DND-41 (cell line): ENCODE measurements around the gene CERK.

Experiments used
- ATAC-seq: fragments of 200-7000 bp; cut with Tn5 transposase; 3 replicates; pipeline ENCODE4 v1.9.1; 2021; ENCODE audit warnings: low read depth; ENCODE audit not compliant: insufficient read depth
- DNase-seq: peaks from one replicate; pipeline ENCODE4 v3.0.0-alpha.2; 2020
- H2AFZ ChIP-seq: 2 replicates; pipeline ENCODE4 v1.6.0; 2012; ENCODE audit warnings: low read depth, low read length
- H3K27ac ChIP-seq: 2 replicates; pipeline ENCODE4 v1.5.1; 2012; ENCODE audit warnings: low read length, inconsistent platforms
- H3K27me3 ChIP-seq: fragments of 200-600 bp; sonication (generic); 2 replicates; pipeline ENCODE4 v1.6.0; 2012; ENCODE audit warnings: low read length, mild to moderate bottlenecking, inconsistent platforms; ENCODE audit not compliant: insufficient read depth, poor library complexity
- H3K36me3 ChIP-seq: 2 replicates; pipeline ENCODE4 v1.5.1; 2012; ENCODE audit warnings: low read length, inconsistent platforms; ENCODE audit not compliant: insufficient read depth
- H3K4me1 ChIP-seq: 2 replicates; pipeline ENCODE4 v1.5.1; 2012; ENCODE audit warnings: mild to moderate bottlenecking, low read length; ENCODE audit not compliant: insufficient read depth
- H3K4me2 ChIP-seq: 2 replicates; pipeline ENCODE4 v1.6.0; 2012; ENCODE audit warnings: mild to moderate bottlenecking, moderate library complexity, low read length, inconsistent platforms; ENCODE audit not compliant: insufficient read depth
- H3K4me3 ChIP-seq, 2 experiments: fragments of 200-600 bp in 1 of 2; shearing (Covaris generic) in 1 of 2; 2 replicates each; pipeline ENCODE4 v1.5.1; 2012 to 2016; ENCODE audit warnings: inconsistent platforms in 2 of 2, low read length in 2 of 2, mild to moderate bottlenecking in 2 of 2, low read depth in 1 of 2, moderate library complexity in 1 of 2
- H3K79me2 ChIP-seq: 2 replicates; pipeline ENCODE4 v1.6.0; 2012; ENCODE audit warnings: low read length, inconsistent platforms; ENCODE audit not compliant: insufficient read depth
- H3K9ac ChIP-seq: 2 replicates; pipeline ENCODE4 v1.6.0; 2012; ENCODE audit warnings: low read depth, mild to moderate bottlenecking, inconsistent platforms, low read length, moderate library complexity
- H3K9me3 ChIP-seq: 2 replicates; pipeline ENCODE4 v1.5.1; 2012; ENCODE audit warnings: low read length, moderate library complexity, mild to moderate bottlenecking, inconsistent platforms; ENCODE audit not compliant: insufficient read depth, severe bottlenecking
- H4K20me1 ChIP-seq: 2 replicates; pipeline ENCODE4 v1.6.0; 2012; ENCODE audit warnings: low read length; ENCODE audit not compliant: insufficient read depth
- EZH2 ChIP-seq: IDR thresholded peaks from 3 replicates; pipeline ENCODE4 v1.6.1; 2012; ENCODE audit warnings: borderline replicate concordance, low read depth, mild to moderate bottlenecking, moderate library complexity, low read length, inconsistent platforms; ENCODE audit not compliant: severe bottlenecking
- TF ChIP-seq, protein P1 (sequence below): IDR thresholded peaks from 2 replicates; pipeline ENCODE4 v1.5.1; 2012; ENCODE audit warnings: borderline replicate concordance, low read length, moderate library complexity, mild to moderate bottlenecking; ENCODE audit not compliant: poor library complexity, severe bottlenecking; ENCODE audit errors: extremely low read depth

The CERK gene

DNA sequence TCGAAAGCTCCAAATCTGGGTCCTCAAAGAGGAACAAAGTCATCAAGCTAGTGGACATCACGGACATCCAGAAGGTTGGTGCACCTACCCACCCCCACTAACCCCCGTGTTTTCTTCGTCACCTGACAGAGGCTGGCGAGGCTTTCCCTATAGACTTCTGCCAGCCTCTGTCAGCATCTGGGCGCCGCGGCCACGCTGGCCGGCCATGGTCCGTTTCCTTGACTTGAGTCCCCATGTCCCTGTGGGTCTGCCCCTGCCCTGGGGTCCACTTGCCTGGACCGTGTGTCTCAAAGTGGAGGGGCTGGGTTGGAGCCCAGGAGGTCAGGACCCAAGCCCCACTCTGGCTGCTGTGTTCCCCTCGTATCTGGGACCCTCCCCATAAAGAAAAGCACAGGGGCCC is 62.6 kb downstream of the CERK start:
- Histone ChIP-seq H3K4me1 (no peaks in the 10 kb centered on the region), H4K20me1 (peaks cover 26% of the 10 kb centered on the region), H3K79me2 (no peaks in the 10 kb centered on the region; the same call in 1 of the 2 replicates), H3K27me3 (no peaks in the 10 kb centered on the region), H2AFZ (no peak overlapping the region), H3K36me3 (peaks cover 85% of the 10 kb centered on the region), H3K4me3 (no peak overlapping the region), H3K9ac (no peak overlapping the region), H3K4me2 (no peak overlapping the region), H3K27ac (no peak overlapping the region), H3K9me3 (no peaks in the 10 kb centered on the region)
- DNase-seq (no peak), ATAC-seq (no peak)
- TF ChIP-seq, protein P1, sequence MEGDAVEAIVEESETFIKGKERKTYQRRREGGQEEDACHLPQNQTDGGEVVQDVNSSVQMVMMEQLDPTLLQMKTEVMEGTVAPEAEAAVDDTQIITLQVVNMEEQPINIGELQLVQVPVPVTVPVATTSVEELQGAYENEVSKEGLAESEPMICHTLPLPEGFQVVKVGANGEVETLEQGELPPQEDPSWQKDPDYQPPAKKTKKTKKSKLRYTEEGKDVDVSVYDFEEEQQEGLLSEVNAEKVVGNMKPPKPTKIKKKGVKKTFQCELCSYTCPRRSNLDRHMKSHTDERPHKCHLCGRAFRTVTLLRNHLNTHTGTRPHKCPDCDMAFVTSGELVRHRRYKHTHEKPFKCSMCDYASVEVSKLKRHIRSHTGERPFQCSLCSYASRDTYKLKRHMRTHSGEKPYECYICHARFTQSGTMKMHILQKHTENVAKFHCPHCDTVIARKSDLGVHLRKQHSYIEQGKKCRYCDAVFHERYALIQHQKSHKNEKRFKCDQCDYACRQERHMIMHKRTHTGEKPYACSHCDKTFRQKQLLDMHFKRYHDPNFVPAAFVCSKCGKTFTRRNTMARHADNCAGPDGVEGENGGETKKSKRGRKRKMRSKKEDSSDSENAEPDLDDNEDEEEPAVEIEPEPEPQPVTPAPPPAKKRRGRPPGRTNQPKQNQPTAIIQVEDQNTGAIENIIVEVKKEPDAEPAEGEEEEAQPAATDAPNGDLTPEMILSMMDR = no peak
- no peak for TF ChIP-seq EZH2

DNA sequence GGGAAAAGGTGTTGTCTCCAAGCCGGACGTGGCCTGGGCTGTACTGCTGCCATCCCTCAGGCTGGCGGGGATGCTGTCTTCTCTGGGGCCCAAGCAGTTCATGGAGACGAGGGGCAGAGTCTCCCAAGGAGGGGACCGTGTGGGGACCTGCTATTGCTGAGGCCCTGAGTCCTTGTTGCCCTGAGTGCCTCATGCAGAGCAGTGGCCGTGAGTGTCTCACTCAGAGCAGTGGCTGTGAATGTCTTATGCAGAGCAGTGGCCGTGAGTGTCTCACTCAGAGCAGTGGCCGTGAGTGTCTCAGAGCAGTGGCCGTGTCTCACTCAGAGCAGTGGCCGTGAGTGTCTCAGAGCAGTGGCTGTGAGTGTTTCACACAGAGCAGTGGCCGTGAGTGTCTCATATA is 63.1 kb downstream of the CERK start:
- Histone ChIP-seq H3K4me1 (no peaks in the 10 kb centered on the region), H3K27ac (no peak overlapping the region), H3K9ac (no peak overlapping the region), H2AFZ (no peak overlapping the region), H3K79me2 (no peaks in the 10 kb centered on the region; the same call in 1 of the 2 replicates), H3K9me3 (no peaks in the 10 kb centered on the region), H3K36me3 (peaks cover 87% of the 10 kb centered on the region), H4K20me1 (peaks cover 23% of the 10 kb centered on the region), H3K27me3 (no peaks in the 10 kb centered on the region), H3K4me2 (no peak overlapping the region), H3K4me3 (no peak overlapping the region)
- ATAC-seq = no peak
- no peak for TF ChIP-seq EZH2
- TF ChIP-seq, protein P1 = no peak
- DNase-seq = no peak

- TF ChIP-seq, protein P1 = no peak
- no peak for TF ChIP-seq EZH2
- peaks cover 88% of the 10 kb centered on the region for H3K36me3 ChIP-seq
- H3K4me1 ChIP-seq = no peaks in the 10 kb centered on the region
- no peak overlapping the region for H2AFZ ChIP-seq
- DNase-seq (no peak), ATAC-seq (no peak)
- no peak overlapping the region for H3K4me2 ChIP-seq
- H3K4me3 ChIP-seq = no peak overlapping the region
- no peaks in the 10 kb centered on the region for H3K27me3 ChIP-seq
- no peaks in the 10 kb centered on the region; the same call in 1 of the 2 replicates for H3K79me2 ChIP-seq
- H3K27ac ChIP-seq = no peak overlapping the region
- peaks cover 23% of the 10 kb centered on the region for H4K20me1 ChIP-seq
- no peak overlapping the region for H3K9ac ChIP-seq
- no peaks in the 10 kb centered on the region for H3K9me3 ChIP-seq
Measured at GRCh38 chr22:46674367-46674781, 63.7 kb downstream of the CERK start.
